A673 (cell line): Measurements from ENCODE around the gene DLG2. TPM values are rescaled to one million over a fixed set of nuclear protein-coding genes. Genes with fewer than 3 reads are reported as not detected.

ENCODE experiments used
- BruUV-seq: library from RNA; stranded (reverse); fragments of 400-500 nt; replicated peaks from 2 replicates; lab custom pipeline; 2021; lab: Mats Ljungman, UMichigan
- CTCF ChIA-PET: fragments of 300-600 bp; sonication (Branson Sonifier 250); formaldehyde crosslinking; loops from one replicate; lab custom pipeline; 2022; ENCODE audit warnings: antibody characterized with exemption; lab: Charles Lee
- POLR2A ChIA-PET: fragments of 300-600 bp; sonication (Branson Sonifier 250); formaldehyde crosslinking; loops from one replicate; lab custom pipeline; 2022; ENCODE audit warnings: antibody characterized with exemption; ENCODE audit not compliant: low non-redundant PET; lab: Charles Lee
- DNase-seq: peaks from one replicate; pipeline ENCODE4 v3.0.0-alpha.2; 2015; ENCODE audit warnings: low spot score
- H3K27ac ChIP-seq: fragments of 200-600 bp; sonication (generic); 2 replicates; pipeline ENCODE4 v1.5.1; 2016; ENCODE audit warnings: mixed run types, low read depth, mild to moderate bottlenecking, mixed read lengths, antibody characterized with exemption, low read length; ENCODE audit not compliant: poor library complexity, severe bottlenecking
- H3K27me3 ChIP-seq: fragments of 200-600 bp; sonication (generic); replicated peaks from 2 replicates; pipeline ENCODE4 v1.6.1; 2017; ENCODE audit warnings: mixed run types, low read depth, mild to moderate bottlenecking, mixed read lengths, antibody characterized with exemption, low read length; ENCODE audit not compliant: insufficient read depth, poor library complexity
- H3K36me3 ChIP-seq: fragments of 200-600 bp; sonication (generic); 2 replicates; pipeline ENCODE4 v1.6.1; 2016; ENCODE audit warnings: mixed run types, mild to moderate bottlenecking, mixed read lengths, antibody characterized with exemption, low read length; ENCODE audit not compliant: insufficient read depth, poor library complexity, severe bottlenecking
- H3K4me1 ChIP-seq: fragments of 200-600 bp; sonication (generic); 2 replicates; pipeline ENCODE4 v1.6.1; 2017; ENCODE audit warnings: mixed run types, mild to moderate bottlenecking, mixed read lengths, antibody characterized with exemption, low read length; ENCODE audit not compliant: insufficient read depth, poor library complexity, severe bottlenecking
- H3K4me3 ChIP-seq: fragments of 200-600 bp; sonication (generic); 2 replicates; pipeline ENCODE4 v1.5.1; 2016; ENCODE audit warnings: low read depth, mixed run types, mild to moderate bottlenecking, mixed read lengths, low read length; ENCODE audit not compliant: poor library complexity, severe bottlenecking
- H3K9me3 ChIP-seq: fragments of 200-600 bp; sonication (generic); 2 replicates; pipeline ENCODE4 v1.6.1; 2016; ENCODE audit warnings: mixed run types, low read depth, mild to moderate bottlenecking, mixed read lengths, antibody characterized with exemption, low read length; ENCODE audit not compliant: poor library complexity, severe bottlenecking
- EZH2 ChIP-seq: fragments of 200-600 bp; sonication (generic); IDR thresholded peaks from 2 replicates; pipeline ENCODE4 v1.6.1; 2017; ENCODE audit warnings: borderline replicate concordance, low read depth, mild to moderate bottlenecking, mixed read lengths, antibody characterized with exemption, low read length; ENCODE audit not compliant: poor library complexity, severe bottlenecking
- intact Hi-C: fragments of 100-400 bp; cut with micrococcal nuclease; formaldehyde crosslinking; loops from one replicate; pipeline ENCODE4 v1.10.0; 2022; ENCODE audit not compliant: unreplicated experiment
- total RNA-seq: library from RNA; stranded (reverse); gene quantifications from 2 replicates; pipeline ENCODE4 v1.2.3, GENCODE V29; 2021
- TF ChIP-seq, protein P1 (sequence below): fragments of 300-800, 200-600 bp; sonication (generic); conservative IDR thresholded peaks from 2 replicates; pipeline ENCODE4 v1.5.1; 2017; ENCODE audit warnings: low read depth, mild to moderate bottlenecking, antibody characterized with exemption, low read length, moderate library complexity, mixed read lengths

Gene DLG2
- total RNA-seq, 1 experiment from 2014 or later, result 277 TPM

DNA sequence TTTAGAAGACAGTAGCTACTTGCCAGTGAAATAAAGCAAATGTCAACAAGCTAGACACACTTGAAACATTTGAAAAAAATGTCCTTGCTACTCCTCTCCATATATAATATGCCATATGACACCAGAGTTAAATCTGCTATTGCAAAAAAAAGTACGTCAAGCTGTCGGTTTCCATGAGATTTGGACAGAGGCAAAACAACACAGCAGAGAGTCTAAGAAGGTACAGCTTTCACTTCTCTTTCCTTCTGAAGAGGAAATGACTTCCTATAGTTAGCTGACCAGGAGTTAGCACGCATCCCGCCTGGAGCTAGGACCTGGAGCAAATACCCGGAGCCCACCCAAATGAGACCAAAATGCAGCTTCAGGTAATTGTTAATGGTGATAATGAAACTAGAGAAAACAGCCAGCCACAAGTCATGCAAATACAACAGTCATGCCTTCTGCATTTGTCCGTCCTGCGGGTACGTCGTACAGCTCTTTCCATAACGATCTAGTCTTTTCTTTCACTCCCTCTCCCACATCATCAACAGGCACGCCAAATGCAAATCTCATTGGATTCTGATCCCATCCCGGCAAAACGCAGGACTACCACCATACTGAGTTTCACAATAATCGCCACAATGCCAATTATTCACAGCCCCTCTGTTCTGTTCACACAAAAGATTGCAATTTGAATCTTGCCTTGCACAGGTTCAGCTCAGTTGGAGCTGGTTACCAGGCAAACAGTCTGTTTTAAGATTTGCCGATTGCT lies 1945.9 kb downstream of the DLG2 start:
- H3K4me3 ChIP-seq, result peak overlapping the region; percentile 43
- CTCF ChIA-PET, result interaction anchor here (1.5 to 1.9 kb wide), 2 partner anchors 10 to 13 kb away, joined by 4 to 7 read pairs; no protein-coding TSS in a partner anchor
- no TSS peak for BruUV-seq
- TF ChIP-seq, protein P1, sequence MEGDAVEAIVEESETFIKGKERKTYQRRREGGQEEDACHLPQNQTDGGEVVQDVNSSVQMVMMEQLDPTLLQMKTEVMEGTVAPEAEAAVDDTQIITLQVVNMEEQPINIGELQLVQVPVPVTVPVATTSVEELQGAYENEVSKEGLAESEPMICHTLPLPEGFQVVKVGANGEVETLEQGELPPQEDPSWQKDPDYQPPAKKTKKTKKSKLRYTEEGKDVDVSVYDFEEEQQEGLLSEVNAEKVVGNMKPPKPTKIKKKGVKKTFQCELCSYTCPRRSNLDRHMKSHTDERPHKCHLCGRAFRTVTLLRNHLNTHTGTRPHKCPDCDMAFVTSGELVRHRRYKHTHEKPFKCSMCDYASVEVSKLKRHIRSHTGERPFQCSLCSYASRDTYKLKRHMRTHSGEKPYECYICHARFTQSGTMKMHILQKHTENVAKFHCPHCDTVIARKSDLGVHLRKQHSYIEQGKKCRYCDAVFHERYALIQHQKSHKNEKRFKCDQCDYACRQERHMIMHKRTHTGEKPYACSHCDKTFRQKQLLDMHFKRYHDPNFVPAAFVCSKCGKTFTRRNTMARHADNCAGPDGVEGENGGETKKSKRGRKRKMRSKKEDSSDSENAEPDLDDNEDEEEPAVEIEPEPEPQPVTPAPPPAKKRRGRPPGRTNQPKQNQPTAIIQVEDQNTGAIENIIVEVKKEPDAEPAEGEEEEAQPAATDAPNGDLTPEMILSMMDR, result no peak
- TF ChIP-seq EZH2, result no peak
- H3K27ac ChIP-seq, result peak overlapping the region; percentile 66
- no peaks in the 10 kb centered on the region for H3K27me3 ChIP-seq
- no peaks in the 10 kb centered on the region for H3K9me3 ChIP-seq
- H3K4me1 ChIP-seq, result peaks cover 76% of the 10 kb centered on the region
- peak; percentile 69 for DNase-seq
- POLR2A ChIA-PET, result interaction anchor here (0.7 kb wide), 1 partner anchor 51 kb away, joined by 3 read pairs; no protein-coding TSS in a partner anchor
- intact Hi-C loops, result no loop called here
- H3K36me3 ChIP-seq, result peaks cover 6% of the 10 kb centered on the region

DNA sequence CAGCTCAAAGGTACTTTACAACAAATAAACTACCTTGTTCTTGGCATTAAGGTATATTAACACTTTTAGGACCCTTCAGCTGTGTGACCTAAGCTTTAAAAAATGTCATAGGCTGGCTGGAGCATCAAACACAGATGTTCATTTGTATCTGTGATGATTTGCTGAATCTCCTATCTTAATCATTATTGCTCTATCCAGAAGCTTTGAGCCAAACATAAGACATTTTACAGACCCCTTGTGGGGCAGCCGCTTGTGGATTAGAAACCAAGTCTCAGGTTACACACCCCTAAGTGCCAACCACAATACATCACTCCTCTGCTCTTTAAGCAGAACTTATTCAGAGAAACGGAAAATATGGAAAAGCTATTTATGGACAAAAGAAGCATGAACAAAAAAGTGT lies 1946.8 kb downstream of the DLG2 start:
- Histone ChIP-seq H3K9me3 (no peaks in the 10 kb centered on the region), H3K36me3 (peaks cover 6% of the 10 kb centered on the region), H3K27ac (peak overlapping the region; percentile 66), H3K4me3 (peak overlapping the region; percentile 43), H3K4me1 (peaks cover 80% of the 10 kb centered on the region), H3K27me3 (no peaks in the 10 kb centered on the region)
- ChIA-PET POLR2A (interaction anchor here (0.5 to 0.6 kb wide), 3 partner anchors 13 to 403 kb away, joined by 3 read pairs; no protein-coding TSS in a partner anchor), CTCF (interaction anchor here (1.1 to 1.9 kb wide), 3 partner anchors 9 to 387 kb away, joined by 4 to 7 read pairs (median 4); no protein-coding TSS in a partner anchor)
- no peak for TF ChIP-seq EZH2
- TF ChIP-seq, protein P1, result no peak
- no TSS peak for BruUV-seq
- intact Hi-C loops, result no loop called here
- peak; percentile 83 for DNase-seq

DNA sequence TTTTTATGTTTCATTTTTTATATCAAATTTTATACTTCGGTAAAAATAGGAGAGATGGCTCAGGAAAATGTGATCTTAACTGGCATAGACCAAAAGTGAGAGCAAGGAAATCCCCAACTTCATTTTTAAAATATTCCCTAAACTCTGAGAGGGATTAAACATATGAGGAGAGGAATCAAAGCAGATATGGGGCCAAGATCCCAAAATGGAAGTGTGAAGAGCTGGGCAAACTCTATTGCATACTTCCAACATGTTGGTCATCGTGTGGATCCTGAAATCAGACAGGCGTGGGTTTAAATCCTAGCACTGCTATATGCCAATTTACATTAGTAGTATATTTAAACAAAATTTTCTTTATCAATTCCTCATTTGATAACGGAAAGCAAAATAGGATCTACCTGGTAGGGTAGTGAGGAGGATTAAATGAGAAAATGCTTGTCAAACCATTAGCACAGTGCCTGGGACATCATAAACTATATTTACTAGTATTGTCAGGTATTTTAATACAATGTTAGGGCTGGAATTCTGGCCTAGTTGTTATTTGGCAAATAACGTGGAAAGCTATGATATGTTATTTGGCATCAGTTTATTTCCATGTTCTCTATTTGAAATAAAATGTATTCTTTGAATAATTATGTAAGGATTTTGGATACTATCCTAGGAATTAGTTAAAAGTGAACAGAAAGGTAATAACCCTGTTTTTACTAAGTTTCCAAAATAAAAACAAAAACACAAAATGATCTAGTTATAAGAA lies 1948.1 kb downstream of the DLG2 start:
- intact Hi-C loops, result no loop called here
- TF ChIP-seq, protein P1, result no peak
- no peak for TF ChIP-seq EZH2
- CTCF ChIA-PET, result interaction anchor here (1.5 kb wide), 1 partner anchor 8 kb away, joined by 4 read pairs; no protein-coding TSS in a partner anchor

More for the DNA sequence above, 1948.1 kb downstream of the DLG2 start:
- peaks cover 93% of the 10 kb centered on the region for H3K4me1 ChIP-seq
- no peaks in the 10 kb centered on the region for H3K9me3 ChIP-seq
- no TSS peak for BruUV-seq
- peak overlapping the region; percentile 15 for H3K27ac ChIP-seq
- no peak for DNase-seq
- no peak overlapping the region for H3K4me3 ChIP-seq
- POLR2A ChIA-PET, result no interaction called here
- H3K36me3 ChIP-seq, result peaks cover 17% of the 10 kb centered on the region
- H3K27me3 ChIP-seq, result no peaks in the 10 kb centered on the region
